NT2/D1 (cell line): ENCODE data around the gene NACAD.

ENCODE experiments used
- SUZ12 ChIP-seq: IDR thresholded peaks from 2 replicates; pipeline ENCODE4 v1.6.1; 2011; ENCODE audit not compliant: insufficient read length, insufficient read depth; ENCODE audit errors: extremely low read depth
- YY1 ChIP-seq: IDR thresholded peaks from 2 replicates; pipeline ENCODE4 v1.6.1; 2011; ENCODE audit not compliant: insufficient read length, insufficient read depth

- TF ChIP-seq SUZ12 (no peak), YY1 (no peak)
Measured at GRCh38 chr7:45092100-45092930, 3.5 kb upstream of the NACAD start.
